K562 (cell line): ENCODE results near the gene CKAP5. TPM values are rescaled to one million over a fixed set of nuclear protein-coding genes. Genes with fewer than 3 reads are reported as not detected.

ENCODE experiments used
- ATF1 ChIP-seq, 2 experiments: fragments of 450-650 bp in 1 of 2; IDR thresholded peaks; 2 replicates each; pipeline ENCODE4 v1.6.1; 2016; ENCODE audit warnings: missing compliant biosample characterization in 1 of 2, missing genetic modification characterization in 1 of 2
- DIDO1 ChIP-seq: fragments of 450-650 bp; IDR thresholded peaks from 2 replicates; pipeline ENCODE4 v1.6.1; 2016; ENCODE audit warnings: low read depth, missing biosample characterization, missing genetic modification characterization
- FOXK2 ChIP-seq, 2 experiments: fragments of 450-650 bp; IDR thresholded peaks in 1 of 2; conservative IDR thresholded peaks in 1 of 2; 2 replicates each; pipeline ENCODE4 v1.6.1; 2016; ENCODE audit warnings: low read depth in 2 of 2, mild to moderate bottlenecking in 1 of 2
- MAZ ChIP-seq, 2 experiments: fragments of 450-650 bp in 1 of 2; sonication (generic) in 1 of 2; formaldehyde crosslinking; IDR thresholded peaks in 1 of 2; conservative IDR thresholded peaks in 1 of 2; 2 replicates each; pipeline versions ENCODE4 v1.4.0 to v1.5.0; 2020; ENCODE audit warnings: mild to moderate bottlenecking in 1 of 2, missing genetic modification reagents in 1 of 2
- MEF2A ChIP-seq: IDR thresholded peaks from 2 replicates; pipeline ENCODE4 v1.6.1; 2011; ENCODE audit warnings: low read depth, mild to moderate bottlenecking, low read length, moderate library complexity; ENCODE audit not compliant: control insufficient read depth
- MYC ChIP-seq, 2 experiments: fragments of 250-450 bp in 1 of 2; sonication (Bioruptor Pico) in 1 of 2; IDR thresholded peaks; 2 replicates each; pipeline versions ENCODE4 v1.5.1 to v1.6.1; 2012 to 2021; ENCODE audit warnings: low read depth in 2 of 2, borderline replicate concordance in 1 of 2, improper control_type of control experiment in 1 of 2, low read length in 1 of 2, mild to moderate bottlenecking in 1 of 2, moderate library complexity in 1 of 2
- NCOA6 ChIP-seq: fragments of 450-650 bp; IDR thresholded peaks from 2 replicates; pipeline ENCODE4 v1.6.1; 2017; ENCODE audit warnings: mild to moderate bottlenecking
- NCOR1 ChIP-seq: fragments of 450-650 bp; IDR thresholded peaks from 2 replicates; pipeline ENCODE4 v1.6.1; 2016; ENCODE audit warnings: mild to moderate bottlenecking, moderate library complexity
- NFE2 ChIP-seq: IDR thresholded peaks from 2 replicates; pipeline ENCODE4 v1.6.1; 2014; ENCODE audit warnings: antibody characterized with exemption, low read depth
- NRF1 ChIP-seq, 2 experiments: fragments of 450-650 bp; IDR thresholded peaks in 1 of 2; conservative IDR thresholded peaks in 1 of 2; 2 replicates each; pipeline ENCODE4 v1.6.1; 2014; ENCODE audit warnings: mild to moderate bottlenecking in 2 of 2
- RUNX1 ChIP-seq: sonication (generic); IDR thresholded peaks from 2 replicates; pipeline ENCODE4 v1.6.1; 2016; ENCODE audit warnings: antibody characterized with exemption, low read depth
- SMAD1 ChIP-seq: fragments of 150-350 bp; IDR thresholded peaks from 2 replicates; pipeline ENCODE4 v1.6.1; 2014; ENCODE audit warnings: low read length, low read depth; ENCODE audit not compliant: partially characterized antibody
- SMARCE1 ChIP-seq: fragments of 450-650 bp; IDR thresholded peaks from 2 replicates; pipeline ENCODE4 v1.7.1; 2016; ENCODE audit warnings: mild to moderate bottlenecking
- SNRNP70 ChIP-seq: fragments of 200-400 bp; formaldehyde crosslinking; optimal IDR thresholded peaks from 2 replicates; pipeline ENCODE3; 2017; ENCODE audit warnings: low read depth, low read length
- TCF7L2 ChIP-seq: fragments of 150-350 bp; IDR thresholded peaks from 2 replicates; pipeline ENCODE4 v1.6.1; 2016; ENCODE audit warnings: low read depth, mild to moderate bottlenecking, low read length, moderate library complexity
- TOE1 ChIP-seq, 2 experiments: fragments of 450-650 bp in 1 of 2; sonication (generic) in 1 of 2; formaldehyde crosslinking in 1 of 2; IDR thresholded peaks; 2 replicates each; pipeline versions ENCODE4 v1.7.1 to v1.8.0; 2016 to 2022; ENCODE audit warnings: borderline replicate concordance in 2 of 2, mild to moderate bottlenecking in 2 of 2, antibody characterized with exemption in 1 of 2, inconsistent platforms in 1 of 2, low read depth in 1 of 2, missing genetic modification reagents in 1 of 2, moderate library complexity in 1 of 2
- ZMIZ1 ChIP-seq, 2 experiments: fragments of 150-350 bp in 1 of 2; IDR thresholded peaks; 2 replicates each; pipeline ENCODE4 v1.6.1; 2012 to 2016; ENCODE audit warnings: low read depth in 2 of 2, low read length in 2 of 2, mild to moderate bottlenecking in 1 of 2, moderate library complexity in 1 of 2
- ZNF146 ChIP-seq: IDR thresholded peaks from one replicate; pipeline ENCODE4 v1.6.1; 2018; ENCODE audit warnings: missing compliant biosample characterization; ENCODE audit not compliant: unreplicated experiment
- ZNF197 ChIP-seq: fragments of 200-800 bp; sonication (Bioruptor generic); IDR thresholded peaks from 2 replicates; pipeline ENCODE4 v1.6.1; 2016; ENCODE audit warnings: low read depth, missing genetic modification characterization, missing compliant biosample characterization
- ZNF551 ChIP-seq: fragments of 250-450 bp; sonication (Bioruptor Pico); IDR thresholded peaks from 2 replicates; pipeline ENCODE4 v1.5.0; 2021; ENCODE audit warnings: mild to moderate bottlenecking, moderate library complexity
- ZNF77 ChIP-seq: fragments of 250-450 bp; sonication (Bioruptor Pico); IDR thresholded peaks from 2 replicates; pipeline ENCODE4 v1.5.0; 2020
- ZSCAN32 ChIP-seq: fragments of 450-650 bp; formaldehyde crosslinking; IDR thresholded peaks from 2 replicates; pipeline ENCODE4 v1.4.0; 2020; ENCODE audit warnings: mild to moderate bottlenecking, moderate library complexity
- polyA plus RNA-seq, 8 experiments: library from polyadenylated mRNA; depleted of rRNA in 4 of 8; stranded (reverse) in 5 of 8; unstranded in 3 of 8; fragments of >200 nt; fragmentation: Nextera tagmentation in 2 of 8; fragmentation: Illumina TruSeq in 1 of 8; extraction: Ambion mirVana in 2 of 8; extraction: Trizol in 1 of 8; gene quantifications; 2 replicates each; pipeline versions ENCODE4 v1.2.1 to v1.2.3, GENCODE V29; 2011 to 2014; ENCODE audit warnings: inconsistent platforms in 1 of 8, missing spikeins in 1 of 8
- total RNA-seq, 7 experiments: library from RNA; depleted of rRNA in 6 of 7; stranded (reverse); fragments of >200 nt in 6 of 7; fragmentation: Illumina TruSeq in 2 of 7; extraction: Trizol in 2 of 7; gene quantifications; 2 replicates each; pipeline versions ENCODE4 v1.2.1 to v1.2.3, GENCODE V29; 2011 to 2021; ENCODE audit warnings: low replicate concordance in 1 of 7
- TF ChIP-seq, protein P1 (sequence below): fragments of 450-650 bp; formaldehyde crosslinking; conservative IDR thresholded peaks from 2 replicates; pipeline ENCODE4 v1.4.0; 2022; ENCODE audit warnings: mild to moderate bottlenecking, missing genetic modification characterization

The CKAP5 gene
- total and polyA plus RNA-seq, 9 of the 15 experiments (the other 6 are each of a cell fraction or from before 2014, with no cell fraction given) = 60.1 to 239 (median 139) TPM

DNA sequence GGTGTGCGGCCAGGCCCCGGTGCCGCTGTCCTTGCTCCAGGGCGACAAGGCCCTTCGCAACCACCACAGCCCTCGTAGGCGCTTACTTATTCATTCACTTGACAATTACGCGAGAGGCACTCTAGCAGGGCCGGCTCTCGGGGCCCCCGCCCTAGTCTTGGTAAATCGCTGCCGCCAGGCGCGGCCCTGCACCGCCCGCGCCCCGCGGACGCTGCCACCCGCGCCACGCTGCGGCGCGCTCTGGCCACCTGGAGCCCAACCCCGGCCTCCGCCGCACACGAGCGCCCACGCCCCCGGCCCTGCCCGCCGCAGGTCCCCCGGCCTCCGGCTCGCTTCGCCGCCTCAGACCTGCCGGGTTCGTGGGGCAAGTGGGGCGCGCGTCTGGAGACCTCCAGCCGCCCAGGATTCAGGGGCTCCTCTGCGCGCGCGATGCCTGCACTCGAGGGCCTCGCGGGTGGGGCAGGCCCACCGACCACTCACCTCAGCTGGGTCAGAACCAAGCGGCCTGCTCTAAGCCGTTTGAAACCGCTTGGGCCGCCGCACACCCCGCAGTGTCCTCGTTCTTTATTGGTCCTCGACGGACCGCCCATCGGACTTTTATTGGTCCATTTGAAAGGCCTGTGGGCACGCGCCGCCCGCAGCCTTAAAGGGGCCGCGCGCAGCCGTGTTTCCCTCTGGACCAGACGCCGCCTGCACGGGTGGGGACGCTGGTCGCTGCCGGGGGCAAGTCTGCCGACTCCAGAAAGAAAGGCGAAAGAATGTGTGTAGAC is at the start of gene CKAP5 (continued):
- TF ChIP-seq ZMIZ1 (IDR thresholded peaks at IDR 0.05; ENCODE audit: low read depth in 2 of 2, low read length in 2 of 2) = 0 out of 4 replicates have a peak, but pooled peaks of 1 of the 2 experiments have one; percentile 30
- peak; percentile 41 for TF ChIP-seq SMAD1
- TF ChIP-seq MEF2A = 0 out of 2 replicates have a peak, but pooled peaks have one; percentile 30
- TF ChIP-seq ATF1 (CRISPR knock-in tag; IDR thresholded peaks at IDR 0.05) = no peak
- TF ChIP-seq ATF1 (tag; IDR thresholded peaks at IDR 0.05) = peak; percentile 73
- TF ChIP-seq FOXK2 (conservative IDR thresholded peaks at IDR 0.05 in 1 of 2, IDR thresholded peaks at IDR 0.05 in 1 of 2; ENCODE audit: low read depth in 2 of 2) = peak; percentile 73 to 82
- TF ChIP-seq TCF7L2 = no peak
- peak in 1 of 2 experiments; percentile 80; a peak in 3 of 4 replicates for TF ChIP-seq MAZ (CRISPR knock-in tag; conservative IDR thresholded peaks at IDR 0.05 in 1 of 2, IDR thresholded peaks at IDR 0.05 in 1 of 2)
- no peak for TF ChIP-seq NCOA6
- no peak for TF ChIP-seq ZNF551 (CRISPR knock-in tag)
- TF ChIP-seq RUNX1 = 0 out of 2 replicates have a peak, but pooled peaks have one; percentile 28
- TF ChIP-seq ZNF146 (CRISPR knock-in tag) = no peak
- peak; percentile 77; the same call in 1 of the 2 replicates for TF ChIP-seq DIDO1 (tag)
- TF ChIP-seq TOE1 (IDR thresholded peaks at IDR 0.05; ENCODE audit: borderline replicate concordance) = peak; percentile 96
- no peak for TF ChIP-seq TOE1 (CRISPR knock-in tag; IDR thresholded peaks at IDR 0.05; ENCODE audit: borderline replicate concordance, low read depth)
- peak; percentile 91 for TF ChIP-seq MYC (IDR thresholded peaks at IDR 0.05; ENCODE audit: low read depth, low read length)
- TF ChIP-seq MYC (CRISPR knock-in tag; IDR thresholded peaks at IDR 0.05; ENCODE audit: borderline replicate concordance, low read depth) = 0 out of 2 replicates have a peak, but pooled peaks have one; percentile 37
- peak; percentile 83 to 86 for TF ChIP-seq NRF1 (conservative IDR thresholded peaks at IDR 0.05 in 1 of 2, IDR thresholded peaks at IDR 0.05 in 1 of 2)
- peak; percentile 23; the same call in 1 of the 2 replicates for TF ChIP-seq NCOR1
- no peak for TF ChIP-seq SNRNP70
- no peak for TF ChIP-seq SMARCE1
- TF ChIP-seq ZSCAN32 = no peak
- no peak for TF ChIP-seq NFE2
- TF ChIP-seq, protein P1, sequence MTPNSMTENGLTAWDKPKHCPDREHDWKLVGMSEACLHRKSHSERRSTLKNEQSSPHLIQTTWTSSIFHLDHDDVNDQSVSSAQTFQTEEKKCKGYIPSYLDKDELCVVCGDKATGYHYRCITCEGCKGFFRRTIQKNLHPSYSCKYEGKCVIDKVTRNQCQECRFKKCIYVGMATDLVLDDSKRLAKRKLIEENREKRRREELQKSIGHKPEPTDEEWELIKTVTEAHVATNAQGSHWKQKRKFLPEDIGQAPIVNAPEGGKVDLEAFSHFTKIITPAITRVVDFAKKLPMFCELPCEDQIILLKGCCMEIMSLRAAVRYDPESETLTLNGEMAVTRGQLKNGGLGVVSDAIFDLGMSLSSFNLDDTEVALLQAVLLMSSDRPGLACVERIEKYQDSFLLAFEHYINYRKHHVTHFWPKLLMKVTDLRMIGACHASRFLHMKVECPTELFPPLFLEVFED (CRISPR knock-in tag) = no peak
- TF ChIP-seq ZNF77 (CRISPR knock-in tag) = no peak
- TF ChIP-seq ZNF197 (CRISPR knock-in tag) = no peak
